ENCODE results near the gene ZSWIM7.

ZSWIM7 gene

DNA sequence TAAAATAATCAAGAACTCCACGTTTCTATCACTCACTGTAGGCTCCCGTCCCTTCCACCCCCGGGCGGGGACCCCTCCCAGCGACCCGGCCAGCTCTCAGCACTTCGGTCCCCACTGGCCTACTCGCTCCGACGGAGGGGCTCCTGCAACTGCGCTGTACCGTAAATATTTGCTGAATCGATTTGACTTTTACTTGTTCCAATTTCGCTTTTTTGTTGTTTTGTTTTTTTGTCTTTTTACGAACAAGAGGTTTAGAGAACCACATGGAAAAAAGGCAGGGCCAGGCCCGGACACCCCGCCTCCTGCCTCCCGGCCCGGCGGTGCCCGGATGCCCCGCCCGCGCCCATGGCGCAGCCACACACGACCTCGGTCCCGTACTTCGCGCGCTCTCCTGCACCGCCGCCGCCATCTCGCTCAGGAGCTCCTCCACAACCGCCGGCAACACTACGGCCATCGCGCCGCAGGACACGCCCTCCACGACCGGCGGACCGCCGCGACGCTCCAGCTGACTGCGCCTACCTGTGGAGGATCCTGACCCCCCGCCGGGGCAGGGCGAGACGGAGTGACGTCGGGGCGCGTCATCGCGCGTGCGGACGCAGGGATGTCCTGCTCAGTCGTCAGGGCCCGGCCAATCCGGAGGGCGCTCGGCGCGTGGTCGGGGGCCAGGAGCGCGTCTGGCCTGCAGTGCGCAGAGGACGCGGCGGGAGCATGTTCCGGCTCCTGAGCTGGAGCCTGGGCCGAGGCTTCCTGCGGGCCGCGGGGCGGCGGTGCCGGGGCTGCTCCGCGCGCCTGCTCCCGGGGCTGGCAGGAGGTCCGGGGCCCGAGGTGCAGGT is at the start of gene ZSWIM7, which contains the start of gene TTC19:
Gene ZSWIM7, minus strand, starts transcription at position 564 of the 833 bp plus-strand sequence. Its CDS starts 110 bp downstream, at position 454.
Gene TTC19, plus strand, starts transcription at position 684 of the 833 bp plus-strand sequence. Its CDS starts 25 bp downstream, at position 709.
- Histone ChIP-seq H3K4me1 (ENCODE audit: control insufficient read depth, insufficient read depth, low read length) (peaks cover 11% of the 10 kb centered on the region), H3K36me3 (ENCODE audit: control insufficient read depth in 2 of 2, insufficient read depth in 2 of 2, low read length in 2 of 2) (peaks cover 21% of the 10 kb centered on the region in 2 donors), H3K4me3 (ENCODE audit: low read length in 2 of 2) (peak within 1 kb of the TSS; percentile 86 to 88), H3K27me3 (ENCODE audit: control insufficient read depth in 1 of 2, insufficient read depth in 2 of 2, low read length in 2 of 2) (no peaks in the 10 kb centered on the region), H3K9ac (ENCODE audit: low read length in 2 of 2) (peak within 1 kb of the TSS; percentile 85 to 86), H3K9me3 (ENCODE audit: control insufficient read depth in 2 of 2, low read length in 2 of 2) (no peaks in the 10 kb centered on the region), H3K27ac (ENCODE audit: low read length) (peak within 1 kb of the TSS; percentile 91)

DNA sequence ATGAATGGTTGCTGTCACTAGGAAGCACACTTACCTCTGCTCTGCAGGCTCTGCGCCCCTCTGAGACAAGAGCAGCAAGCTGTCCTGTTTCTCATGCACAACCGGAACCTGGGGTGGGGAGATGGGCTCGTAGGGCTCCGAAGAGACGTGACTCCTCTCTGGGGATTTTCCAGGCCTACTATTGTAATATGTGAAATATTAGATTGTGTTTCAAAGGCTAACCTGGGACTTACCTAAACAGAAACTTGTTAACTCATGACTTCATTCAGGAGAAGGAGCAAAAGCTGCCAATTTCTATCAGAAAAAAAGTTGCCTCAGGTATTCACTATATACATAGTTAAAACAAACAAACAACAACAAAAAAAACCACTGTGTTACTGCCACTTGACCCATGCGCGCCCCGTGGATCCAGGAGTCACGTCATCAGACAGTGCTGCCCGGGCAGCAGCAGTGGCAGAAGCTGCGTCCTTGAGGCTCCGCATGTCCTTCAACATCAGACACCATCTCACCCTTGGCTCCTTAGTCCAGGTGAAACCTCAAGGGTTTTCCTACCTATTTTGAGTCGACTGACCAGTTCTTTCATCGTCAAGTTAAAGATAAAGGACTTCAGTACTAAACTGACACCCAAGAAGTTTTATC is 49.4 kb upstream of the ZSWIM7 start:
- H3K4me1 ChIP-seq (ENCODE audit: control insufficient read depth, insufficient read depth, low read length) = no peaks in the 10 kb centered on the region
- H3K9ac ChIP-seq (ENCODE audit: low read length in 2 of 2) = no peak overlapping the region
- H3K36me3 ChIP-seq (ENCODE audit: control insufficient read depth in 2 of 2, insufficient read depth in 2 of 2, low read length in 2 of 2) = peaks cover 33 to 41% of the 10 kb centered on the region in 2 donors
- H3K4me3 ChIP-seq (ENCODE audit: low read length in 2 of 2) = no peak overlapping the region
- H3K9me3 ChIP-seq (ENCODE audit: control insufficient read depth in 2 of 2, low read length in 2 of 2) = no peaks in the 10 kb centered on the region
- H3K27me3 ChIP-seq (ENCODE audit: control insufficient read depth in 1 of 2, insufficient read depth in 2 of 2, low read length in 2 of 2) = no peaks in the 10 kb centered on the region
- H3K27ac ChIP-seq (ENCODE audit: low read length) = no peak overlapping the region

DNA sequence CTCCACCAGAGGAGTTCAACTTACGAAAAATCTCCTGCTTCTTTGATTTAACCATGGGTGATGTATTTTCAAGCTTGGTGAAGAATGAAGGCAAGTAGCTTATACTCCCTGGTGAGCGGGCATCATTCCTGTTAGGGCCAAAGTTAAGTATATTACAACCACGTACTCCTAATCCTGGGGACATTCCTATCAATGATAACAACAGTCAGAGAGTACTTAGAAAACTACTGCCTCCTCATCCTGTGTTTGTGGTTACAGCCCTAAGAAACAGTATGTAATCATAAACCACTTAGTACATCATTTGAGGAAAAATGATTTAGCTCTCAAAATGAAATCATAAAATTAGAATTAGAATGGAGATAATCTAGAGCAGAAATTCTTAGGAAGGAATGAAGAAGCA is 47.5 kb upstream of the ZSWIM7 start:
- Histone ChIP-seq H3K27me3 (ENCODE audit: control insufficient read depth in 1 of 2, insufficient read depth in 2 of 2, low read length in 2 of 2) (no peaks in the 10 kb centered on the region), H3K9me3 (ENCODE audit: control insufficient read depth in 2 of 2, low read length in 2 of 2) (no peaks in the 10 kb centered on the region), H3K27ac (ENCODE audit: low read length) (no peak overlapping the region), H3K4me1 (ENCODE audit: control insufficient read depth, insufficient read depth, low read length) (no peaks in the 10 kb centered on the region), H3K9ac (ENCODE audit: low read length in 2 of 2) (no peak overlapping the region), H3K36me3 (ENCODE audit: control insufficient read depth in 2 of 2, insufficient read depth in 2 of 2, low read length in 2 of 2) (peaks cover 45 to 47% of the 10 kb centered on the region in 2 donors), H3K4me3 (ENCODE audit: low read length in 2 of 2) (no peak overlapping the region)

DNA sequence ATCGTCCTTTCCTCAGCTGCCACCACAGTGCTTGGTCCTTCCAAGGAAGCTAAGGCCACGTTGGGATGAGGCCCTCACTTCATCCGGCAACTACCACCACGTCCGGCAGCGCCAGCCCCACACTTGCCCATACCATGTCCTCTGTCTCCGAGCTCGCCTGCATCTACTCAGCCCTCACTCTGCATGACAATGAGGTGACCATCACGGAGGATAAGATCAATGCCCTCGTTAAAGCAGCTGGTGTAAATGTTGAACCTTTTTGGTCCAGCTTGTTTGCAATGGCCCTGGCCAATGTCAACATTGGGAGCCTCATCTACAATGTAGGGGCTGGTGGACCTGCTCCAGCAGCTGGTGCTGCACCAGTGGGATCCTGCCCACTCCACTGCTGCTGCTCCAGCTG is 45.0 kb upstream of the ZSWIM7 start:
- H3K27me3 ChIP-seq (ENCODE audit: control insufficient read depth in 1 of 2, insufficient read depth in 2 of 2, low read length in 2 of 2) = no peaks in the 10 kb centered on the region
- H3K9ac ChIP-seq (ENCODE audit: low read length in 2 of 2) = no peak overlapping the region
- H3K4me1 ChIP-seq (ENCODE audit: control insufficient read depth, insufficient read depth, low read length) = no peaks in the 10 kb centered on the region
- H3K27ac ChIP-seq (ENCODE audit: low read length) = no peak overlapping the region
- H3K9me3 ChIP-seq (ENCODE audit: control insufficient read depth in 2 of 2, low read length in 2 of 2) = no peaks in the 10 kb centered on the region
- no peak overlapping the region for H3K4me3 ChIP-seq (ENCODE audit: low read length in 2 of 2)
- peaks cover 48 to 49% of the 10 kb centered on the region in 2 donors for H3K36me3 ChIP-seq (ENCODE audit: control insufficient read depth in 2 of 2, insufficient read depth in 2 of 2, low read length in 2 of 2)

- Histone ChIP-seq H3K9ac (ENCODE audit: low read length in 2 of 2) (no peak overlapping the region), H3K27ac (ENCODE audit: low read length) (no peak overlapping the region), H3K36me3 (ENCODE audit: control insufficient read depth in 2 of 2, insufficient read depth in 2 of 2, low read length in 2 of 2) (peaks cover 30 to 46% of the 10 kb centered on the region in 2 donors), H3K9me3 (ENCODE audit: control insufficient read depth in 2 of 2, low read length in 2 of 2) (no peaks in the 10 kb centered on the region), H3K27me3 (ENCODE audit: control insufficient read depth in 1 of 2, insufficient read depth in 2 of 2, low read length in 2 of 2) (no peaks in the 10 kb centered on the region), H3K4me3 (ENCODE audit: low read length in 2 of 2) (no peak overlapping the region), H3K4me1 (ENCODE audit: control insufficient read depth, insufficient read depth, low read length) (no peaks in the 10 kb centered on the region)
Observed at GRCh38 chr17:16040710-16041251, 41.3 kb upstream of the ZSWIM7 start.

DNA sequence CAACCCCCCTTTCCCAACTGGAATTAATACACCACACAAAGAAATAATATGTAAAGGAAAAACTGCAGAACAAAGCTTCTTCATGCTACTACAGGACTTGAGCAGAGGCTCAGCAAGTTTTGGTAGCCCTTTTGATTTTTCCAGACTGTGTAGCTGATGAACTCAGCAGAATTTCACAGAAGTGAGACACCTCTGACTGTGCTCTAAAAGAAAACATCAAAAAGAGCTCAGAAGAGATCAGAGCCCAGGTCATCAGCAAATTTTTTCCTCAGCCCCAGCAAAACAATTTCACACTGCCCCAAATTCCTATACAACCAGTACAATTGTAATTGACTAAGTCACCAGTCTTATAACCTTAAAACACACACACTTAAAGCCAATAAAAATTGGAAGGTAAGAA is 38.1 kb upstream of the ZSWIM7 start:
- Histone ChIP-seq H3K4me1 (ENCODE audit: control insufficient read depth, insufficient read depth, low read length) (no peaks in the 10 kb centered on the region), H3K9ac (ENCODE audit: low read length in 2 of 2) (no peak overlapping the region), H3K27ac (ENCODE audit: low read length) (no peak overlapping the region), H3K36me3 (ENCODE audit: control insufficient read depth in 2 of 2, insufficient read depth in 2 of 2, low read length in 2 of 2) (peaks cover 28 to 44% of the 10 kb centered on the region in 2 donors), H3K9me3 (ENCODE audit: control insufficient read depth in 2 of 2, low read length in 2 of 2) (no peaks in the 10 kb centered on the region), H3K27me3 (ENCODE audit: control insufficient read depth in 1 of 2, insufficient read depth in 2 of 2, low read length in 2 of 2) (no peaks in the 10 kb centered on the region), H3K4me3 (ENCODE audit: low read length in 2 of 2) (no peak overlapping the region)

- Histone ChIP-seq H3K9ac (ENCODE audit: low read length in 2 of 2) (no peak overlapping the region), H3K27ac (ENCODE audit: low read length) (no peak overlapping the region), H3K4me1 (ENCODE audit: control insufficient read depth, insufficient read depth, low read length) (no peaks in the 10 kb centered on the region), H3K27me3 (ENCODE audit: control insufficient read depth in 1 of 2, insufficient read depth in 2 of 2, low read length in 2 of 2) (no peaks in the 10 kb centered on the region), H3K36me3 (ENCODE audit: control insufficient read depth in 2 of 2, insufficient read depth in 2 of 2, low read length in 2 of 2) (peaks cover 32 to 46% of the 10 kb centered on the region in 2 donors), H3K9me3 (ENCODE audit: control insufficient read depth in 2 of 2, low read length in 2 of 2) (no peaks in the 10 kb centered on the region), H3K4me3 (ENCODE audit: low read length in 2 of 2) (no peak overlapping the region)
Observed at GRCh38 chr17:16036261-16036660, 36.8 kb upstream of the ZSWIM7 start.

DNA sequence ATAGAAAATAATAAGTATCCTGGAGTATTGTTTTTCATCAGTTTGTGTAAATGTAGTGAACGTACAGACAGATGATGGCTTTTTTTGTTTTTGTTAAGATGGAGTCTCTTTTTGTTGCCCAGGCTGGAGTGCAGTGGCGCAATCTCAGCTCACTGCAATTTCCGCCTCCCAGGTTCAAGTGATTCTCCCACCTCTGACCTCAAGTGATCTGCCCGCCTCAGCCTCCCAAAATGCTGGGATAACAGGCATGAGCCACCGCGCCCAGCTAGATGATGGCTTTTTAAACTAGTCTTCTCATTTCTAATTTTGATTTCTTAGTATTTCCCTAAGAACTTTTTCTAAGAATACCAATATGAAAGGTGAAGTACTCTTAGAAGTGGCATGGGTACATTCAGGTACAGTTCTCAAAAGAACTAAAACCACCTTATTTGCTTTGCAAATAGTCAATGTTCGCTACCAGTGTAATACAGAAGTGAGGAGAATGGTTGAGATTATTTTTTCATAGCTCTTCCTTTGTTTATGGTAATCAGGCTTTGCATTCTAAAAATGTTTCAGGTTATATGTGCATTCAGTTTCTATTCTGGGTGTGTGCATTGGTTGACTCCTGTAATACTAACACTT is 34.3 kb upstream of the ZSWIM7 start:
- no peaks in the 10 kb centered on the region for H3K27me3 ChIP-seq (ENCODE audit: control insufficient read depth in 1 of 2, insufficient read depth in 2 of 2, low read length in 2 of 2)
- no peaks in the 10 kb centered on the region for H3K4me1 ChIP-seq (ENCODE audit: control insufficient read depth, insufficient read depth, low read length)
- H3K4me3 ChIP-seq (ENCODE audit: low read length in 2 of 2) = no peak overlapping the region
- H3K9ac ChIP-seq (ENCODE audit: low read length in 2 of 2) = no peak overlapping the region
- H3K9me3 ChIP-seq (ENCODE audit: control insufficient read depth in 2 of 2, low read length in 2 of 2) = no peaks in the 10 kb centered on the region
- H3K36me3 ChIP-seq (ENCODE audit: control insufficient read depth in 2 of 2, insufficient read depth in 2 of 2, low read length in 2 of 2) = peaks cover 37 to 44% of the 10 kb centered on the region in 2 donors
- no peak overlapping the region for H3K27ac ChIP-seq (ENCODE audit: low read length)

GRCh38 chr17:16027708-16028584 is 28.4 kb upstream of the ZSWIM7 start:
- Histone ChIP-seq H3K27ac (ENCODE audit: low read length) (no peak overlapping the region), H3K4me1 (ENCODE audit: control insufficient read depth, insufficient read depth, low read length) (no peaks in the 10 kb centered on the region), H3K36me3 (ENCODE audit: control insufficient read depth in 2 of 2, insufficient read depth in 2 of 2, low read length in 2 of 2) (peaks cover 44 to 65% of the 10 kb centered on the region in 2 donors), H3K27me3 (ENCODE audit: control insufficient read depth in 1 of 2, insufficient read depth in 2 of 2, low read length in 2 of 2) (no peaks in the 10 kb centered on the region), H3K4me3 (ENCODE audit: low read length in 2 of 2) (no peak overlapping the region), H3K9ac (ENCODE audit: low read length in 2 of 2) (no peak overlapping the region), H3K9me3 (ENCODE audit: control insufficient read depth in 2 of 2, low read length in 2 of 2) (no peaks in the 10 kb centered on the region)

- Histone ChIP-seq H3K27ac (ENCODE audit: low read length) (no peak overlapping the region), H3K27me3 (ENCODE audit: control insufficient read depth in 1 of 2, insufficient read depth in 2 of 2, low read length in 2 of 2) (no peaks in the 10 kb centered on the region), H3K9me3 (ENCODE audit: control insufficient read depth in 2 of 2, low read length in 2 of 2) (no peaks in the 10 kb centered on the region), H3K4me1 (ENCODE audit: control insufficient read depth, insufficient read depth, low read length) (no peaks in the 10 kb centered on the region), H3K4me3 (ENCODE audit: low read length in 2 of 2) (no peak overlapping the region), H3K36me3 (ENCODE audit: control insufficient read depth in 2 of 2, insufficient read depth in 2 of 2, low read length in 2 of 2) (peaks cover 34 to 57% of the 10 kb centered on the region in 2 donors), H3K9ac (ENCODE audit: low read length in 2 of 2) (no peak overlapping the region)
Observed at GRCh38 chr17:16026895-16027294, 27.4 kb upstream of the ZSWIM7 start.
